ENCODE measurements around the gene TNF.

TNF gene

DNA sequence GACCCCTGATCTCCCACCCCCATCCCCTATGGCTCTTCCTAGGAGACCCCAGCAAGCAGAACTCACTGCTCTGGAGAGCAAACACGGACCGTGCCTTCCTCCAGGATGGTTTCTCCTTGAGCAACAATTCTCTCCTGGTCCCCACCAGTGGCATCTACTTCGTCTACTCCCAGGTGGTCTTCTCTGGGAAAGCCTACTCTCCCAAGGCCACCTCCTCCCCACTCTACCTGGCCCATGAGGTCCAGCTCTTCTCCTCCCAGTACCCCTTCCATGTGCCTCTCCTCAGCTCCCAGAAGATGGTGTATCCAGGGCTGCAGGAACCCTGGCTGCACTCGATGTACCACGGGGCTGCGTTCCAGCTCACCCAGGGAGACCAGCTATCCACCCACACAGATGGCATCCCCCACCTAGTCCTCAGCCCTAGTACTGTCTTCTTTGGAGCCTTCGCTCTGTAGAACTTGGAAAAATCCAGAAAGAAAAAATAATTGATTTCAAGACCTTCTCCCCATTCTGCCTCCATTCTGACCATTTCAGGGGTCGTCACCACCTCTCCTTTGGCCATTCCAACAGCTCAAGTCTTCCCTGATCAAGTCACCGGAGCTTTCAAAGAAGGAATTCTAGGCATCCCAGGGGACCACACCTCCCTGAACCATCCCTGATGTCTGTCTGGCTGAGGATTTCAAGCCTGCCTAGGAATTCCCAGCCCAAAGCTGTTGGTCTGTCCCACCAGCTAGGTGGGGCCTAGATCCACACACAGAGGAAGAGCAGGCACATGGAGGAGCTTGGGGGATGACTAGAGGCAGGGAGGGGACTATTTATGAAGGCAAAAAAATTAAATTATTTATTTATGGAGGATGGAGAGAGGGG lies 1.9 kb upstream of the TNF start:
- no peak for DNase-seq (ENCODE audit: low spot score)

- no peak for DNase-seq (ENCODE audit: low spot score)
These were observed 981 bp upstream of the TNF start for GRCh38 chr6:31574106-31575061.

DNA sequence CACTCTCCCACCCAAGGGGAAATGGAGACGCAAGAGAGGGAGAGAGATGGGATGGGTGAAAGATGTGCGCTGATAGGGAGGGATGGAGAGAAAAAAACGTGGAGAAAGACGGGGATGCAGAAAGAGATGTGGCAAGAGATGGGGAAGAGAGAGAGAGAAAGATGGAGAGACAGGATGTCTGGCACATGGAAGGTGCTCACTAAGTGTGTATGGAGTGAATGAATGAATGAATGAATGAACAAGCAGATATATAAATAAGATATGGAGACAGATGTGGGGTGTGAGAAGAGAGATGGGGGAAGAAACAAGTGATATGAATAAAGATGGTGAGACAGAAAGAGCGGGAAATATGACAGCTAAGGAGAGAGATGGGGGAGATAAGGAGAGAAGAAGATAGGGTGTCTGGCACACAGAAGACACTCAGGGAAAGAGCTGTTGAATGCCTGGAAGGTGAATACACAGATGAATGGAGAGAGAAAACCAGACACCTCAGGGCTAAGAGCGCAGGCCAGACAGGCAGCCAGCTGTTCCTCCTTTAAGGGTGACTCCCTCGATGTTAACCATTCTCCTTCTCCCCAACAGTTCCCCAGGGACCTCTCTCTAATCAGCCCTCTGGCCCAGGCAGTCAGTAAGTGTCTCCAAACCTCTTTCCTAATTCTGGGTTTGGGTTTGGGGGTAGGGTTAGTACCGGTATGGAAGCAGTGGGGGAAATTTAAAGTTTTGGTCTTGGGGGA lies 754 bp downstream of the TNF start:
- DNase-seq (ENCODE audit: low spot score): no peak

DNA sequence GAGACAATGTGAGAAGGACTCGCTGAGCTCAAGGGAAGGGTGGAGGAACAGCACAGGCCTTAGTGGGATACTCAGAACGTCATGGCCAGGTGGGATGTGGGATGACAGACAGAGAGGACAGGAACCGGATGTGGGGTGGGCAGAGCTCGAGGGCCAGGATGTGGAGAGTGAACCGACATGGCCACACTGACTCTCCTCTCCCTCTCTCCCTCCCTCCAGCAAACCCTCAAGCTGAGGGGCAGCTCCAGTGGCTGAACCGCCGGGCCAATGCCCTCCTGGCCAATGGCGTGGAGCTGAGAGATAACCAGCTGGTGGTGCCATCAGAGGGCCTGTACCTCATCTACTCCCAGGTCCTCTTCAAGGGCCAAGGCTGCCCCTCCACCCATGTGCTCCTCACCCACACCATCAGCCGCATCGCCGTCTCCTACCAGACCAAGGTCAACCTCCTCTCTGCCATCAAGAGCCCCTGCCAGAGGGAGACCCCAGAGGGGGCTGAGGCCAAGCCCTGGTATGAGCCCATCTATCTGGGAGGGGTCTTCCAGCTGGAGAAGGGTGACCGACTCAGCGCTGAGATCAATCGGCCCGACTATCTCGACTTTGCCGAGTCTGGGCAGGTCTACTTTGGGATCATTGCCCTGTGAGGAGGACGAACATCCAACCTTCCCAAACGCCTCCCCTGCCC lies 1.7 kb downstream of the TNF start:
- DNase-seq (ENCODE audit: low spot score): no peak

DNA sequence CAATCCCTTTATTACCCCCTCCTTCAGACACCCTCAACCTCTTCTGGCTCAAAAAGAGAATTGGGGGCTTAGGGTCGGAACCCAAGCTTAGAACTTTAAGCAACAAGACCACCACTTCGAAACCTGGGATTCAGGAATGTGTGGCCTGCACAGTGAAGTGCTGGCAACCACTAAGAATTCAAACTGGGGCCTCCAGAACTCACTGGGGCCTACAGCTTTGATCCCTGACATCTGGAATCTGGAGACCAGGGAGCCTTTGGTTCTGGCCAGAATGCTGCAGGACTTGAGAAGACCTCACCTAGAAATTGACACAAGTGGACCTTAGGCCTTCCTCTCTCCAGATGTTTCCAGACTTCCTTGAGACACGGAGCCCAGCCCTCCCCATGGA lies 2.2 kb downstream of the TNF start:
- DNase-seq (ENCODE audit: low spot score): no peak

DNA sequence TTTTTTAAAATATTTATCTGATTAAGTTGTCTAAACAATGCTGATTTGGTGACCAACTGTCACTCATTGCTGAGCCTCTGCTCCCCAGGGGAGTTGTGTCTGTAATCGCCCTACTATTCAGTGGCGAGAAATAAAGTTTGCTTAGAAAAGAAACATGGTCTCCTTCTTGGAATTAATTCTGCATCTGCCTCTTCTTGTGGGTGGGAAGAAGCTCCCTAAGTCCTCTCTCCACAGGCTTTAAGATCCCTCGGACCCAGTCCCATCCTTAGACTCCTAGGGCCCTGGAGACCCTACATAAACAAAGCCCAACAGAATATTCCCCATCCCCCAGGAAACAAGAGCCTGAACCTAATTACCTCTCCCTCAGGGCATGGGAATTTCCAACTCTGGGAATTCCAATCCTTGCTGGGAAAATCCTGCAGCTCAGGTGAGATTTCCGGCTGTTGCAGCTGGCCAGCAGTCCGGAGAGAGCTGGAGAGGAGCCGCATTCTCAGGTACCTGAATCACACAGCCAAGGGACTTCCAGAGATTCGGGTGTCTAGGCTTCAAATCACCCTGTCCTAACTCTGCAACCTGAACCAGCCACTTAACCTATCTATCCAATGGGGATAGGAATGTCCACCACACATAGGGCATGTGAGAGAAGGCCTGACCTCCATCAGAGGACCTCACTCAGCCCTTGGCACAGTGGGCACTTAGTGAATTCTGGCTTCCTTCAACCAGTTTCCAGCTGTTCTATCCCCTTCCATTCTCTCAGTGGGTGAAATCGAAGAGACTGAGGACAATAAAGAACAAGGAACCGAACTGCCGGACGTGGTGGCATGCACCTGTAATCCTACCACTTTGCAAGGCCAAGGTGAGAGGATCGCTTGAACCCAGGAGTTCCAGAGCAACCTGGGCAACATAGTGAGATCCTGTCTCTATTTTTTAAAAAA lies 3.1 kb downstream of the TNF start:
- no peak for DNase-seq (ENCODE audit: low spot score)

DNA sequence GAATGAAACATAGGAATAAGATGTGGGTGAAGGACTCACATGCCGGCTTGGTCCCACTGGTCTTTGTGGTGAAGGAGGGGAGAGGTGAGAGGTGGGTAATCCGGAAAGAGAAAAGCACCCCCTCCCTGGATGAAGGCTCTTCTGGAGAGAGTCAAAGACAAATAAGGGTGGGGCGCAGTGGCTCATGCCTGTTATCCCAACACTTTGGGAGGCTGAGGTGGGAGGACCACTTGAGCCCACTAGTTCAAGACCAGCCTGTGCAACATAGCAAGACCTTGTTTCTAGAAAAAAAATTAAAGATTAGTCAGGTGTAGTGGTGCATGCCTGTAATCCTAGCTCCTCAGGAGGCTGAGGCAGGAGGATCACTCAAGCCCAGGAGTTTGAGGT lies 3.7 kb downstream of the TNF start:
- no peak for DNase-seq (ENCODE audit: low spot score)

- no peak for DNase-seq (ENCODE audit: low spot score)
These were observed 4.4 kb downstream of the TNF start for GRCh38 chr6:31579546-31580437.

- DNase-seq (ENCODE audit: low spot score): no peak
These were observed 5.0 kb downstream of the TNF start for GRCh38 chr6:31580438-31580740.

GRCh38 chr6:31580807-31581433 lies 5.6 kb downstream of the TNF start:
- DNase-seq (ENCODE audit: low spot score): peak; percentile 81

DNA sequence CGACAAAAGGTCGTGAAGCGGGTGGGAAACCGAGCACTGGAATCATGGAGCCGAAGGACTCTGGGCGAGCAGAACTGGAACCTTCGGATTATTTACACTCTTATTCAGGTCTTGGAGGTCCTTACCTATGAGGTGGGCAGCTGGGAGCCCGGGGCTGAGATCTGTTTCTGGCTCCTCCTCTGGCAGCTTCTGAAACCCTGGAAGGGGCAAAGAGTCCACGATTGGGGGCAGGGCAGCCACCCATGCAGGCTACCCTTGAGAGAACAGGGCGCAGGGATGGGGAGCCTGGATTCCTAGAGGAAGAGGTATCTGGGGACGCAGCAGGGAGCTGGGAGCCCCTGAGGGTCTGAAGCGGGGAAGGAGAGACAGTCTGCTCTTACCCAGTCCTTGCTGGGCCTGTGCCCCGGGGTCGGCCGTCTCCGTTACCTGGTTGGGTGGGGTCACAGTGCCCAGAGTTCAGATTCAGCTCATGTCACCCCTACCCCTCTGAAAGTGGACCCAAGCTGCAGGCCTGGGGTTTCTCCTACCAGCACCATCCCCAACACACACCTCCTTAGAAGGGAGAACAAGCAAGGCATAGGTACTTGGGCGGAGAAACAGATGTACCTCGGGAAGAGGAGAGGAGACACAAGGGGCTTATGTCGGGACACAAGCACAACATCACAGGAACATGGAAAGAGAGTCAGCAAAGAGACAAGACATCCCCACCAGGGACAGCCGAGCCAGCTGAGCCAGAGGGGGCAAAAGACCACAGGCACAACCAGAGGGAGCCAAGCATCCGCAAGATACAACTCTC lies 6.3 kb downstream of the TNF start:
- DNase-seq (ENCODE audit: low spot score): no peak

- DNase-seq (ENCODE audit: low spot score): no peak
These were observed 6.9 kb downstream of the TNF start, which contains the start of gene LTB for GRCh38 chr6:31582230-31582643. TSS of gene LTB (minus strand) at chr6:31582424. CDS start at chr6:31582417, 7 bp downstream.

GRCh38 chr6:31585491-31585890 lies 10.1 kb downstream of the TNF start:
- DNase-seq (ENCODE audit: low spot score): no peak

DNA sequence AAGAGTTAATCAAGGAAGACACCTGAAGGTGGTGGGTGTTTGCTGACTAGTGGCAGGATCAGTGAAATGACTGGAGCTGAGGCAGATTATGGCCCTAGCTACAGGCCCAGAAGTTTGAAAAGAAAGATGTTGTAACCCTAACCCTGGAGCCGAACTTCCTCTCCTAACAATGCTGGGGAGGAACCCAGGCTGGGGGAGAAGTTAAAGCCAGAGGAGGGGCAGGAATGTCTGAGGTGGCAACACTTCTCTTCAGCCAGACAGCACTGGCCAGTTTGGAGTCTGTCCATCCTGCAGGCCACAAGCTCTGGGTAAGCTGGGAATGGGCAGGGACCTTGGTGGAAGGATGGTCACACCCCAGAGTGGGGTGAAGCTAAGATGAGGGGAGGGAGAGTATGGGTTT lies 10.6 kb downstream of the TNF start, which contains the start of gene LST1:
TSS of gene LST1 (plus strand) at position 270 of the 400 bp plus-strand sequence. CDS start 1,023 bp downstream, outside the sequence.
- DNase-seq (ENCODE audit: low spot score): no peak

- DNase-seq (ENCODE audit: low spot score): no peak
These were observed 11.4 kb downstream of the TNF start for GRCh38 chr6:31586599-31587281.

DNA sequence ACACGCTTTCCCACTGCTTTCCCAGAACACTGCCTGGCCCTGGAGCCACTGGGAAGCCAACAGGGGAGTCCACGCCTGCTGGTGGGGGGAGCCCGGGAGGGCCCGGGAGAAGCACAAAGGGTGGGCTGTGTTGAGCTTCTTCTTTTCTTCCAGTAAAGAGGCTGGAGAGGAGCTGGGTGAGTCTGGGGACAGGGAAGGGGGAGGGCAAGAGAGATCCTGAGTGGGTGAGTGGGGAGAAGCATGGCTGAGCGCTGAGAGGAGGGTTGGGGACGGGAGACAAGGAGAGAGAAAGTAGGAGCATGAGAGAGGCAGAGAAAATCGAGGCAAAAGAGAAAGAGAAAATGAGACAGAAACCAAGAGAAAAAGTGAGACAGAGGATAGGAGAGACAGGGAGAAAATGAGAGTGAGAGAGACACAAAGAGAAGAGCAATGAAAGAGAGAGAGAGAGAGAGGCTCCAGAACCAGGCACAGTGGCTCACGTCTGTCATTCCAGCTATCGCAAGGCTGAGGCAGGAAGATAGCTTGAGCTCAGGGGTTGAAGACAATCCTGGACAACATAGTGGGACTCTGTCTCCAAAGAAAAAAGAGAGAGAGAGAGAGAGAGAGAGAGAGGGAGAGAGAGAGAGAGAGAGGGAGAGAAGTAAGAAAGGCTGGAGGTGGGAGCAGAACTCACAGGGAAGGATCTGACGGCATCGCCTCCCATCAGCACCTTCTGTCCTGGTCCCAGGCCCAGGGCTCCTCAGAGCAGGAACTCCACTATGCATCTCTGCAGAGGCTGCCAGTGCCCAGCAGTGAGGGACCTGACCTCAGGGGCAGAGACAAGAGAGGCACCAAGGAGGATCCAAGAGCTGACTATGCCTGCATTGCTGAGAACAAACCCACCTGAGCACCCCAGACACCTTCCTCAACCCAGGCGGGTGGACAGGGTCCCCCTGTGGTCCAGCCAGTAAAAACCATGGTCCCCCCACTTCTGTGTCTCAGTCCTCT lies 12.7 kb downstream of the TNF start:
- DNase-seq (ENCODE audit: low spot score): no peak
